HEK293 (cell line): ENCODE results near the gene LYZL6.

Source experiments
- CTCF ChIA-PET: fragments of 350-600 bp; formaldehyde crosslinking; extraction: SDS; loops from one replicate; lab custom pipeline; 2021; ENCODE audit warnings: antibody characterized with exemption; lab: Yijun Ruan, JAX
- POLR2A ChIA-PET: fragments of 300-600 bp; formaldehyde crosslinking; extraction: SDS; loops from one replicate; lab custom pipeline; 2020; ENCODE audit warnings: antibody characterized with exemption, inconsistent platforms; lab: Yijun Ruan, JAX
- H3K27ac ChIP-seq: fragments of 200-500 bp; sonication (Bioruptor generic); 2 replicates; pipeline ENCODE4 v1.5.1; 2014; ENCODE audit warnings: low read depth, low read length, control low read depth, inconsistent platforms; ENCODE audit errors: extremely low read depth
- H3K36me3 ChIP-seq, 2 experiments: fragments of 200-500 bp in 1 of 2; sonication (Bioruptor generic) in 1 of 2; 1 replicate in 1 of 2; 2 replicates in 1 of 2; pipeline ENCODE4 v1.5.1; 2014 to 2017; ENCODE audit warnings: inconsistent platforms in 2 of 2, low read length in 2 of 2; ENCODE audit not compliant: control insufficient read depth in 2 of 2, insufficient read depth in 1 of 2
- H3K4me1 ChIP-seq: fragments of 200-500 bp; sonication (Bioruptor generic); 2 replicates; pipeline ENCODE4 v1.5.1; 2014; ENCODE audit warnings: mild to moderate bottlenecking, low read length, inconsistent platforms; ENCODE audit not compliant: control insufficient read depth, insufficient read depth
- H3K4me3 ChIP-seq: 2 replicates; pipeline ENCODE4 v1.5.1; 2011; ENCODE audit warnings: low read depth, mild to moderate bottlenecking, control low read depth, low read length, moderate library complexity
- H3K9me3 ChIP-seq: fragments of 200-500 bp; sonication (Bioruptor generic); 2 replicates; pipeline ENCODE4 v1.5.1; 2014; ENCODE audit warnings: low read depth, low read length, inconsistent platforms; ENCODE audit not compliant: control insufficient read depth, insufficient read depth
- HOXA7 ChIP-seq: sonication (generic); formaldehyde crosslinking; IDR thresholded peaks from 2 replicates; pipeline ENCODE4 v1.8.1; 2022; ENCODE audit warnings: missing genetic modification reagents, borderline replicate concordance
- KLF7 ChIP-seq: fragments of 450-650 bp; formaldehyde crosslinking; IDR thresholded peaks from 2 replicates; pipeline ENCODE4 v1.5.1; 2016; ENCODE audit warnings: missing biosample characterization, missing genetic modification characterization, borderline replicate concordance
- MEIS1 ChIP-seq: sonication (generic); formaldehyde crosslinking; IDR thresholded peaks from 2 replicates; pipeline ENCODE4 v1.8.1; 2022; ENCODE audit warnings: missing genetic modification reagents, mild to moderate bottlenecking, borderline replicate concordance
- MYNN ChIP-seq: fragments of 450-650 bp; formaldehyde crosslinking; IDR thresholded peaks from 2 replicates; pipeline ENCODE4 v1.5.1; 2016; ENCODE audit warnings: missing biosample characterization, missing genetic modification characterization, borderline replicate concordance
- PBX3 ChIP-seq: sonication (generic); formaldehyde crosslinking; IDR thresholded peaks from 2 replicates; pipeline ENCODE4 v1.8.1; 2022; ENCODE audit warnings: mild to moderate bottlenecking, moderate library complexity, missing genetic modification reagents
- PRDM2 ChIP-seq: fragments of 450-650 bp; formaldehyde crosslinking; IDR thresholded peaks from 2 replicates; pipeline ENCODE4 v1.5.1; 2016; ENCODE audit warnings: missing biosample characterization, missing genetic modification characterization, borderline replicate concordance
- SP2 ChIP-seq: fragments of 450-650 bp; formaldehyde crosslinking; IDR thresholded peaks from 2 replicates; pipeline ENCODE4 v1.5.1; 2016; ENCODE audit warnings: missing biosample characterization, missing genetic modification characterization
- TRIM28 ChIP-seq: IDR thresholded peaks from 2 replicates; pipeline ENCODE4 v1.6.1; 2011; ENCODE audit warnings: low read length, control low read depth, borderline replicate concordance
- ZBTB1 ChIP-seq: fragments of 450-650 bp; formaldehyde crosslinking; IDR thresholded peaks from 2 replicates; pipeline ENCODE4 v1.5.1; 2016; ENCODE audit warnings: missing biosample characterization, missing genetic modification characterization
- ZBTB7A ChIP-seq: fragments of 450-650 bp; formaldehyde crosslinking; IDR thresholded peaks from 2 replicates; pipeline ENCODE4 v1.5.1; 2016; ENCODE audit warnings: low read depth, missing biosample characterization, missing genetic modification characterization
- ZNF221 ChIP-seq: fragments of 450-650 bp; formaldehyde crosslinking; IDR thresholded peaks from 2 replicates; pipeline ENCODE4 v1.5.1; 2017; ENCODE audit warnings: missing biosample characterization, missing genetic modification characterization, borderline replicate concordance
- ZNF292 ChIP-seq: fragments of 450-650 bp; formaldehyde crosslinking; IDR thresholded peaks from 2 replicates; pipeline ENCODE4 v1.5.1; 2016; ENCODE audit warnings: low read depth, missing biosample characterization, missing genetic modification characterization, borderline replicate concordance
- ZNF394 ChIP-seq: fragments of 450-650 bp; formaldehyde crosslinking; IDR thresholded peaks from 2 replicates; pipeline ENCODE4 v1.5.1; 2016; ENCODE audit warnings: missing biosample characterization, missing genetic modification characterization, mild to moderate bottlenecking, moderate library complexity, borderline replicate concordance
- ZNF398 ChIP-seq: fragments of 450-650 bp; formaldehyde crosslinking; IDR thresholded peaks from 2 replicates; pipeline ENCODE4 v1.5.1; 2017; ENCODE audit warnings: missing biosample characterization, missing genetic modification characterization
- ZNF404 ChIP-seq: fragments of 450-650 bp; formaldehyde crosslinking; IDR thresholded peaks from 2 replicates; pipeline ENCODE4 v1.5.1; 2017; ENCODE audit warnings: missing biosample characterization, missing genetic modification characterization
- ZNF423 ChIP-seq: fragments of 450-650 bp; formaldehyde crosslinking; IDR thresholded peaks from 2 replicates; pipeline ENCODE4 v1.5.1; 2016; ENCODE audit warnings: missing biosample characterization, missing genetic modification characterization
- ZNF529 ChIP-seq: fragments of 450-650 bp; formaldehyde crosslinking; IDR thresholded peaks from 2 replicates; pipeline ENCODE4 v1.5.1; 2017; ENCODE audit warnings: missing genetic modification characterization, missing biosample characterization; ENCODE audit not compliant: insufficient replicate concordance
- ZNF561 ChIP-seq: fragments of 450-650 bp; IDR thresholded peaks from 2 replicates; pipeline ENCODE4 v1.5.1; 2018; ENCODE audit warnings: missing biosample characterization, missing genetic modification characterization, borderline replicate concordance
- ZNF621 ChIP-seq: fragments of 450-650 bp; formaldehyde crosslinking; IDR thresholded peaks from 2 replicates; pipeline ENCODE4 v1.5.1; 2017; ENCODE audit warnings: missing biosample characterization, missing genetic modification characterization
- ZNF623 ChIP-seq: fragments of 450-650 bp; formaldehyde crosslinking; IDR thresholded peaks from 2 replicates; pipeline ENCODE4 v1.5.1; 2016; ENCODE audit warnings: missing biosample characterization, missing genetic modification characterization
- ZNF658 ChIP-seq: fragments of 450-650 bp; formaldehyde crosslinking; IDR thresholded peaks from 2 replicates; pipeline ENCODE4; 2016; ENCODE audit warnings: missing biosample characterization, missing genetic modification characterization
- ZNF664 ChIP-seq: fragments of 450-650 bp; formaldehyde crosslinking; IDR thresholded peaks from 2 replicates; pipeline ENCODE4 v1.5.1; 2016; ENCODE audit warnings: missing biosample characterization, missing genetic modification characterization
- ZNF792 ChIP-seq: fragments of 450-650 bp; formaldehyde crosslinking; IDR thresholded peaks from 2 replicates; pipeline ENCODE4 v1.5.1; 2016; ENCODE audit warnings: missing biosample characterization, missing genetic modification characterization
- ZNF843 ChIP-seq: fragments of 450-650 bp; formaldehyde crosslinking; IDR thresholded peaks from 2 replicates; pipeline ENCODE4 v1.5.1; 2016; ENCODE audit warnings: missing biosample characterization, missing genetic modification characterization
- TF ChIP-seq, protein P1 (sequence below): fragments of 450-650 bp; formaldehyde crosslinking; IDR thresholded peaks from 2 replicates; pipeline ENCODE4 v1.5.1; 2016; ENCODE audit warnings: missing biosample characterization, missing genetic modification characterization

Gene LYZL6

DNA sequence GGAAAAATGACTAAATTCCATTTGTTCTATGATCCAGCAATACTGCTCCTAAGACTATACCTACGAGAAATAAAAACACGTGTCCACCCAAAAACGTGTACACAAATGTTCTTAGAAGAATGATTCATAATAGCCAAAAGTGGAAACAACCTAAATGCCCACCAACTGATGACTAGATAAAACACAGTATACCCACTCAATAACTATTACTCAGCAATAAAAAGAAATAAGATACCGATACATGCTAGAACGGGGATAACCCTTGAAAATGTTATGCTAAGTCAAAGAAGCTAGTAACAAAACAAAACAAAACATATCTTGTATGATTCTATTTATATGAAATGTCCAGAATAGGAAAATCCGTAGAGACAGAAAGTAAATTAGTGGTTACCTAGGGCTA, 20.1 kb upstream of the LYZL6 start:
- CTCF ChIA-PET: interaction anchor here (0.6 to 13.6 kb wide), 5 partner anchors 12 to 185 kb away, joined by 3 to 330 read pairs (median 3); no protein-coding TSS in a partner anchor
- Histone ChIP-seq H3K36me3 (no peaks in the 10 kb centered on the region; a peak in 1 of 3 replicates), H3K27ac (no peak overlapping the region), H3K9me3 (no peaks in the 10 kb centered on the region)
- no peak for TF ChIP-seq SP2 (tag by site-specific recombination)
- TF ChIP-seq ZNF394: no peak
- TF ChIP-seq PBX3: no peak
- TF ChIP-seq, all 188 proteins: peak for 0
- POLR2A ChIA-PET: no interaction called here
- Histone ChIP-seq H3K4me1 (no peaks in the 10 kb centered on the region), H3K4me3 (no peak overlapping the region)

DNA sequence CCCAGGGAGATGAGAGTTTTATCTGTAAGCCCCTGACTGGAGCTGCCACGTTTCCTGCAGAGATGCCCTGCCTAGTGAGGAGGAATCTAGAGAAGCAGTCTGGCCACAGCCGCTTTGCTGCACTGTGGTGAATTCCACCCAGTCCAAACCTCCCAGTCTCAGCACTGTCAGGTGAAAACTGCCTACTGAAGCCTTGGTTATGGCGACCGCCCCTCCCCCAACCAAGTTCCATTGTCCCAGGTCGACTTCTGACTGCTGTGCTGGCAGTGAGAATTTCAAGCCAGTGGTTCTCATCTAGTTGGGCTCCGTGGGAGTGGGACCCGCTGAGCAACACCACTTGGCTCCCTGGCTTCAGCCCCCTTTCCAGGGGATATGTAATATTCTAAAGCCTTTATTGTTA, 10.2 kb upstream of the LYZL6 start:
- H3K4me1 ChIP-seq: no peaks in the 10 kb centered on the region
- no peaks in the 10 kb centered on the region for H3K9me3 ChIP-seq
- H3K27ac ChIP-seq: no peak overlapping the region
- no peaks in the 10 kb centered on the region for H3K36me3 ChIP-seq
- ChIA-PET POLR2A (no interaction called here), CTCF (interaction anchor here (1.0 kb wide), 1 partner anchor 196 kb away, joined by 3 read pairs; no protein-coding TSS in a partner anchor)
- H3K4me3 ChIP-seq: no peak overlapping the region
- no peak for TF ChIP-seq ZNF658 (tag by site-specific recombination)
- TF ChIP-seq ZNF623: no peak
- no peak for TF ChIP-seq ZNF561
- TF ChIP-seq MEIS1 (CRISPR knock-in tag): no peak
- TF ChIP-seq ZNF621 (tag by site-specific recombination): no peak
- no peak for TF ChIP-seq TRIM28
- TF ChIP-seq ZNF221: no peak
- TF ChIP-seq, protein P1, sequence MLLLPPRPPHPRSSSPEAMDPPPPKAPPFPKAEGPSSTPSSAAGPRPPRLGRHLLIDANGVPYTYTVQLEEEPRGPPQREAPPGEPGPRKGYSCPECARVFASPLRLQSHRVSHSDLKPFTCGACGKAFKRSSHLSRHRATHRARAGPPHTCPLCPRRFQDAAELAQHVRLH: no peak
- TF ChIP-seq ZNF423 (tag by site-specific recombination): no peak
- no peak for TF ChIP-seq ZNF664 (tag by site-specific recombination)
- TF ChIP-seq ZNF398 (tag by site-specific recombination): no peak
- no peak for TF ChIP-seq ZNF843 (tag by site-specific recombination)
- TF ChIP-seq ZBTB1: no peak

- Histone ChIP-seq H3K9me3 (no peaks in the 10 kb centered on the region), H3K27ac (no peak overlapping the region), H3K4me1 (no peaks in the 10 kb centered on the region), H3K4me3 (no peak overlapping the region), H3K36me3 (no peaks in the 10 kb centered on the region)
- ChIA-PET CTCF (interaction anchor here (0.6 to 5.4 kb wide), 6 partner anchors 11 to 200 kb away, joined by 3 to 29 read pairs (median 6); no protein-coding TSS in a partner anchor), POLR2A (no interaction called here)
- TF ChIP-seq MYNN (tag by site-specific recombination) (no peak), ZNF404 (tag by site-specific recombination) (no peak), PRDM2 (tag by site-specific recombination) (no peak), KLF7 (tag by site-specific recombination) (no peak), ZNF529 (tag by site-specific recombination) (no peak), ZNF792 (tag by site-specific recombination) (no peak), ZNF292 (tag by site-specific recombination) (no peak), ZBTB7A (tag by site-specific recombination) (no peak), HOXA7 (CRISPR knock-in tag) (no peak)
Observed at GRCh38 chr17:35949401-35949800, 5.9 kb upstream of the LYZL6 start.
